Stimulated activated CD8-positive, alpha-beta memory T cell treated with anti-CD3 and anti-CD28 coated beads, Interleukin-7, amount 100 ng/mL, for 4 hours (primary cell): ENCODE data around the gene SLC29A2.
"Not testable (repeated sequence)": the region's sequence is repeated elsewhere in the genome, so short reads cannot be mapped to it uniquely, and the experiment has no call there.

ENCODE experiments used
- DNase-seq, 2 donors: peaks; one replicate each; pipeline ENCODE4 v3.0.0-alpha.2; 2020; ENCODE audit warnings: low read depth in 2 of 2

SLC29A2 gene

DNA sequence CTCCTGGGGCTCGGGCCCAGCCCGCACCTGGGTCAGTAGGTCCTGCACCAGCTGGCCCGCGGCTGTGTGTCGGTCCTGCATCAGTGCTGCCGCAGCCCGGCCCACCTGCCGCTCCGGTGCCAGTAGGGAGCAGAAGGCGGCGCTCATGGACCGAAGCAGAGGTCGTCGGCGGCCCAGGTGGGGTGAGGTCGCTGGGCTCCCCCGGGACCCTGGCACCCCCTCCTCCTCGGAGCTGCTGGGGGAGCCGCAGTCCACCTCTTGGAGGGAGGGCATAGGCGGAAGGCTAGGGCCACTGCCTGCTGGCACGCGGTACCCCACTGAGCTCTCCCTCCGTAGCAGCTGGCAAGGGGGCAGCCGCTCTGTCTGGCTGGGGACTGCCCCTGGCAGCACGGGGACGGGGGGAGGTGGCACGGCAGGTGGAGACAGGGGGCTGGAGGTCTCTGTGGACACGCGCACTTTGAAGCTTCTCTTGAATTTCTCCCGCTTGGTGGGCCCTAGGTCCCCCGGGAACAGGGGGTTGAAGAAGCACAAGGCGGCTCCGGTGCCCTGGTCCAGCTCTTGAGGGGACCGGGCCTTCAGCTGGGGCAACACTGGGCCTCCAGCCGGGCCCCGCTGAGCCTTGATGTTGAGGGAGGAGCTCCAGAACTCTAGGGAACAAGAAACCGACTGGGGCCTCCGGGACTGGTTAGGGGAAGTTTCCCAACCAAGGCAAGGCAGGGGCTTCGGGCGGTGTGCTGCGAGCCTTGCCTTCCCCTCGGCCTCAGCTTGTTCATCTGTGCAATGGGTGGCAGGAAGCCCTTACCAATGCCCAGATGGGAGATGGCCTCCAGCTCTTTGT is 36.7 kb downstream of the SLC29A2 start:
- no peak for DNase-seq

DNA sequence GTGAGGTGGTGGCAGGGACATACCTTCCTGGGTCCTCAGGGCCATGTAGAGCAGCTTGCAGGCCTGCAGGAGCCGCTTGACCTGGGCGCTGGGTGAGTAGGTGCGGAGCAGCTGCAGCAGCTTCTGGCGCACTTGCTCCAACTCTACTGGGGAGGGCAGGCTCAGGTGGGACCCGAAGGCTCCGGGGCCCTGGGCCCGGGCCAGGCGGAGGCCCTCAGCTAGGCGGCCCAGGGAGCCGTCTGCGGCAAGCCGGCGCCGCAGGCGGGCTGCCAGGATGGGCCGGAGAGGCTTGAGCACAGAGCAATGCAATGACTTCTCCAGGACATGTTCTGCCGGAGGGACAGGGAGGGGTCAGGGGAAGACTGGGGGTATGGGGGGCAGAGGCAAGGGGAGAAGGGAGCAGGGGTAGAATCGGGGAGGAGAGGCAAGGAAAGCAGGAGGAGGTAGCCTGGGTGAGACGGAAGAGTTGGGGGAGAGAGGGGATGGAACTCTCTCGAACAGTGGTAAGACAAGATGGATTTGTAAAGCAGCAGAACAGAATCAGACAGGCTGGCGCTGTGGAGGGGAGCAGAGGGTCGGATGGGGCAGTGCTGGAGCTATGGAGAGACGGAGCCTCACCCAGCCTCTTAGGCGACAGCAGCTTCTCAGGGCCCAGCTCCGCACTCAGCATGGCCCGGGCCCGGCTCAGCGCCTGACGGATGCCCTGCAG is 37.5 kb downstream of the SLC29A2 start:
- DNase-seq, result no peak

DNA sequence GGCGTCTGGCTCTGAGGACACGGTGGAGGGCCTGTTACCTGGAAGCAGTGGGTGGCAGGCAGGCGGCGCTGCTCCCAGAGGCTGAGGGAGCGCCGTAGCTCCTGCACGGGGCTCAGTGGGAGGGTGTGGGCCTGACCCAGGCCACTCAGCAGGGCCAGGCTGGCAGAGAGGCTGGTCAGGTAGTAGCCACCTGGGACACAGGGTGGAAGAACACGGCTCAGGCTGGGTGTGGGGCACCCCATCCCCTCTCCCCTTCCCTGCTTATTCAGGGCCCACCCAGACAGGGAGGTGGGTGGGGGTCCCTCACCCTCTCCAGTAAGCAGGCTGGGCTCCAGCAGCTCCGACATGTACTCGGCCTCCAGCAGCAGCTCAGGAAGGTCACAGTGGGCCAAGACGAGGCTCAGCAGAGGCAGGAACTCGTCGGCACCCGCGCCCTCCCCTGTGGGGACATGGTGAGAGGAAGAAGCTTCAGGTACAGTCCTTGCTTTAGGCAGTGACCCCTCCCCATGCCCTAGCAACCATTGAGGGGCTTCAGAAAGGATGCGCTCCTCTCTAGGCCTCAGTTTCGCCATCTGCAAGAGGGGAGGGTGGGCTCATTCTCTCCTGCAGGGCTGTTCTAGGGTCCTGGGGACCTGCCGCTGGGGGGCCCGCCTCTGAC is 38.2 kb downstream of the SLC29A2 start:
- no peak for DNase-seq

DNA sequence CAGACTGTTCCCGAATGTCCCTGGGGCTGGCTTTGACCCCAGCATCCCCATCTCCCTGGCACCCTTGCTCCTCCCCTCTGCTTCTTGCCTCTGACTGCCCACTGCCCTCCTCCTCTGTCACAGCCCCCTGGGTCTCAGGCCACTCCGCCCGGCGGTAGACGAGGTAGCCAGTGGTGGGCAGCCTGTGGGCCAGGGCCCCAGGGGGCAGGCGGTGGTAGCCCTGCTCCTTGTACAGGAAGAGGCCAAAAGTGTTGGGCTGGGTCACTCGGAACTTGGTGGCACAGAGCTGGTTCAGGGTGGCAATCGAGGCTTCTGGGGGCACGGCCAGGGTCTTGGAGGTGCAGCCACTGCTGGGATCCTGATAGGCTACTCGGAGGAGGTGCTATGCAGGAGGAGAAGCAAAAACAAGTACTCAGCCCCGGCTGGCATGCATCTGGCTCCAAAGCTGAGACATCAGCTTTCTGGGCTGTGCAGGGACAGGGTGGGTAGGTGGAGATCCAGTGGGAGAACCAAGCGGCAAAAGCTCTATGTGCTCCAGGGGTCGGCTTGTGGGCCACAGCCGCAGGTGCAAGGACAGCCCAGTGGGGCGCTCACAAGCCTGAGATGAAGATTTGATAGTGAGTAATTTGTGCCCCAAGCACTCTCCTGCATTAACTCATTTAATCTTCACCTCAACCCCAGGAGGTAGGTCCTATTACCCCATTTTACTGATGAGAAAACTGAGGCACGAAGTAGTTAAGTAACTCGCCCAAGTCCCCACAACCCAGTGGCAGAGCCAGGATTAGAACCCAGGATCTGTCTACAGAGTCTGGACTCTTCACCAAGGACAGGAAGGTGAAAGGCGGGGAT is 39.0 kb downstream of the SLC29A2 start:
- no peak for DNase-seq

DNA sequence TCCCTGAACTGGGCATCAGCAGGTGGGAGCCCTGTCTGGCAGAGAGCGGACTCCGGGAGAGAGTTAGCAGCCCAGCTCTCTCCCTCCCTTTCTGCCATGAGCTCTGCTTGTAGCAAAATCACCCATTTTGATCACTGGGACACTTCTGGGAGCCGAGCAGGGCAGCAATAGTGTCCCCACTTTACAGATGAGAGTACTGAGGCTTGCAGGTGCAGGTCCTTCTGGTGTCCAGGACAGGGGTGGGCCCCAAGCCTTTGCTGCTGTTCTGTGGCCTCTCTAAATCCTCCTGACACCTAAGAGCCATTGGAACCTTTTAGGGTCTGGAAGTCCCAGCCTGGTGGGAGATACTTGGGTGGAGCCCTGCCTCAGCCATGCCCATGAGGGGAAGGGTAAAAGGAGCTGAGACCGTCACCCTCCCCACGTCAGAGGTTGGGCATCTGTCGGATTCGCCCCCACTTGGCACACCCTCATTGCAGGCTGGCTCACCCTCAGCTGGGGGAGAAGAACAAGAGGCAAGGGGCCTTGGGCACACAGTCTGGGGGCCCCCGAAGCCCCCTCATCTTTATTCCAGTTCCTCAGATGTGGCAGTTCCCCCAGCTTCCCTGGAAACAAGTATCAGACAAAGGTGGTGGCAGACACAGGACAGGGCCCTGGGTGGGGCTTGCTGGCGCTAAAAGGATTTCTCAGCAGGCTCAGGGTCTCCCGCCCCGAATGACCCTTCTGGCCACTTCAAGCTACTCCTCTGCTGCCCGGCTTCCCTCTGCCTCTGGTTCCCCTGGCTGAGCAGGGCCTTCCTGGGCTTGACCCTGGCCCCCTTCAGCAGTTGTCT is 39.8 kb downstream of the SLC29A2 start:
- DNase-seq, result no peak

DNA sequence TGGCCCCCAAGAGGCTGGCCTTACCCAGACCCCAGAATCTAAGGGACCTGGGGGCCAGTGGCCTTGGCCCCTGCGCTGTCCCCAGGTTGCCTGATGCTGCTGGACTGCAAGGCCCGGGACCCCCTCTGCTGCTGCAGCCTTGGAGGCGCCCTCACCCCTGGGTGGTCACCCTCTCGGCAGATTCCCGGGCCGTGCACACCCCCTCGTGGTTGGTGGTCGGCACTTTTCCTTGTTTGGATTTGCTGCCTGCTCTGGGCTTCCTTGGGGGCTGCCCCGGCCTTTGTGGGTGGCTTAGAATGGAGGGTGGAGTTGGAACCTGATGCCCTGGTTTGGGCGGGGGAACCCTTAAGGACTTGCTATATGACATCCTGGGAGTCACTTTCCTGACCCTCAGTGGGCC is 40.6 kb downstream of the SLC29A2 start:
- DNase-seq, result no peak

DNA sequence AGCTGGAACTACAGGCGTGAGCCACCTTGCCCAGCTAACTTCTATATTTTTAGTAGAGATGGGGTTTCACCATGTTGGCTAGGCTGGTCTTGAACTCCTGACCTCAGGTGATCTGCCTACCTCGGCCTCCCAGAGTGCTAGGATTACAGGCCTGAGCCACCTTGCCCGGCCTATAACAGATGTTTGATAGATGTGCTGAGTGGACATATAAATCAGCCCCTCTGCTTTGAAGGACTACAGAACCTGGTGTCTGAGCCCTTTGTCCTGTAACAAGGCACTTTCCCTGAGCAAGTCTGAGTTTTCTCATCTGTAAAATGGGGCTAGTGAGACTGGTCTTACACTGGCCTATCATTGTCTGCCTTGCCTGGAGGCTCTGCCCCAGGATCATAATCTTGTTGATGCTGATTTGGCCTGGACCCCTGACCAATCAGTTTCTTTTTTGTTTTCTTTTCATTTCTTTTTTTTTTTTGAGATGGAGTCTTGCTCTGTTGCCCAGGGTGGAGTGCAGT is 42.3 kb downstream of the SLC29A2 start:
- no peak for DNase-seq

DNA sequence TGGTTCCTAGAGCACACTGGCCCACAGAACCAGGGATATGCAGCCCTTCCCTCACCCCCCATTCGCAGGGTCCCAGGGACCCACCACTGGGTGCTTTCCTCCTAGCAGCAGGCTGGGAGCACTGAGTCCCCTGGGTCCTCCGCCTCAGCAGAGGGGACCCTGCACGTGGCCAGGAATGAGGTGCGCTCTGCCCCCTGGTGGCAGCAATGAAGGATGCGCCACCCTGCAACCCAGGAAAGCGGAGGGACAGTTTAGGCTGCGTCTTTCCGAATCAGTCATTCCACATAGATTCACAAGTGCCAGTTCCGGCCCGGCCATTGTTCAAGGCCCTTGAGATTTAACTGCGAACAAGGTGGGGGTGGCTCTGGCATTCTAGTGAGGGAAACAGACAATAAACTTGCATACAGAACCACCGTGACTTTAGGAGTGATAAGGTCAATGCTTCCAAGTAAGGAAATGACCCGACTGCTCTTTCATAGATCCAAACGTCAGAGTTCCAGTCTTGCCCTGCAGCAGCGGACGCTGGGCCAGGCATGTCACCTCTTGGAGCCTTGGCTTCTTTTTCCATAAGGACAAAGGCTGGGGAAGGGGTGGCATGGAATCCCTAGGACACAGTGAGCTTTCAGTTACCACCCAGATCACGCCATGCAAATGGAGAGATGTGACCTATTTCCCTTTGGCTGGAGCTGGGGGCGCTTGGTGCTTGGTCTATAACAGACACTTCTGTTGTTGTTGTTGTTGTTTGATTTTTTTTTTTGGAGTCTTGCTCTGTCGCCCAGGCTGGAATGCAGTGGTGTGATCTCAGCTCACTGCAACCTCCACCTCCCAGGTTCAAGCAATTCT is 43.0 kb downstream of the SLC29A2 start:
- peak; percentile 56 to 68 for DNase-seq

DNA sequence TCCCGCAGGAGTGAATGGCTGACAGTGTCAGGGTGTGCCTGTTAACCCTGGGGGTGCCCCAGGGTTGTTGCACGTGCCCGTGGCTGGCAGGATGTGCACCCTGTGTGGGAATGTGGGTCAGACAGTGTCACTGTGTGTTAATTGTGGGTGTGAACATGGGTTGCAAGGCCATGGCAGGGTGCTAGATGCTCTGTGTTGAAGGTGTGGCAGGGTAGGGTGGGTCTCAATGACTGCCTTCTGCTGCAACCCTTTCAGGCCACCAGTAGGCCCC is 43.6 kb downstream of the SLC29A2 start:
- peak; percentile 26 to 32 for DNase-seq

DNA sequence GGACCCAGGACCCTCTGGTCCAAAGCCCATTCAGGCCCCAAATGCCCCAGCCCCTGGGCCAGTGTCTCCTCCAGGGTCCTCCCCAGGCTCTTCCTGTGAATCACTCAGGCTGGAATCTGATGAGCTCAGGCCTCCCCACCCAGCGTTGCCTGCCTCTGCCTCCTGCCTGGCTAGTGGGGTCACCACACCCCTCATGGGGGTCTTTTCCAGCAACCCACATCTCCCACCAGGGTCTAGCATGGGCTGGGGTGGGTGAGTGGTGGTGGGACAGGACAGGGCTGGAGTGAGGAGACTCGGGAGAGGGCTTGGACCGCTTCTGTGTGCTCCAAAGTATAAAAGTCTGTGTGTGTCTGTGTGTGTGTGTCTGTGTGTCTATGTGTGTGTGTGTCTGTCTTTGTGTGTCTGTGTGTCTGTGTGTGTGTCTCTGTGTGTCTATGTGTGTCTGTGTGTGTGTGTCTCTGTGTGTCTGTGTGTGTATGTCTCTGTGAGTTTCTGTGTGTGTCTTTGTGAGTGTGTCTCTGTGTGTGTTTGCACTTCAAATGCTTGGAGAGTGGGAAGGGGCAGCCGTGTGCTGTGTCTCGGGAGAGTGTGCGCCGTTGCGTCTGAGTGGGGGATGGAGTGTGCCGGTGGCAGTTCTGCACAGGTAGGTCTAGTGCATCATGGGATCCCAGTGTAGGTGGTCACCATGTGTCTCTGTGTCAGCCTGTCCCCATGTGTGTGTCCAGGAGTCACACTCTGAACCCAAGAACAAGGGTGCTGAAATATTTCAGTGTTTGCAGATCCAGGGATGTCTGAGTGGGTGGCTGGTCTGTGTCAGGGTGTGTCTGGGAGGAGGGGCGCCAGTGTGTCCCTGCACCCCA is 44.2 kb downstream of the SLC29A2 start:
- no peak for DNase-seq

DNA sequence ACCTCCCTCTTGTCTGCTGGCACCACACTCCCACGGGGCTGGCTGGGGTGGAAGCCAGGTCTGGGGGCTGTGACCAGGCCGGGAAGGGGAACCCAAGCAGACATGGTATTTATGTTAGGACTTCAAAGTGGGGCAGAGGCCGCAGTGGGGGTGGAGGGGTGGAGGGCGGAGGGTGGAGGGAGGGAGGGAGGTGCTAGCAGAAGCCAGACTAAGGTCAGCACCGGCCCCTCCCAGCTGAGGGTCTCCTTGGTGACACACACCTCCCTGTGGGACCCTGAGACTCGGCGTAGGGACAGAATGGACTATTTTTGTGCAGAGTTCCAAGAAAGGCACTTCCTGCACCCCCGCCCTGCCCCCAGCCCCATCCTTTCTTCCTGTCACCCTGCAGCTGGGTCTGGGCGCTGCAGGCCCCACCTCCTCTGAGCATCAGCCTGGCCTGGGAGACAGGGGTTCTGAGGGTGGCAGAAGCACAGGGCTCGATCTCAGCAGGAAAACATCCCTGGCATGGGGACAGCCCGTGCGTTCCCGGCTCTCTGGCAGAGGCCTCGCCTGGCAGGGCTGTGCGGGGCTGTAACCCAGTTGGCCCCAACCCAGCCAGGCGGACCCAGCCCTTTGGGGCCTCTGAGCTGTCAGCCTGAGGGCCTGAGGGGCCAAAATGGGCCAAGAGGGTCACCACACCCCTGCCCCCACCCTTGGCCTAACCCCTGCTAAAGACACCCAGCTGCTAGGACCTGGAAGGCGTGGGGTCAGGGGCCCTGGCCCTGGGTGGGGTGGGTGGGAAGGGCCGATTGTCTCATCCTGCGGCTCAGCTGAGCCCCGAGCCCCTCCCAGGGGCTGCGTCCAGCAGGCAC is 45.1 kb downstream of the SLC29A2 start:
- peak in 1 of 2 donors; percentile 39 for DNase-seq

DNA sequence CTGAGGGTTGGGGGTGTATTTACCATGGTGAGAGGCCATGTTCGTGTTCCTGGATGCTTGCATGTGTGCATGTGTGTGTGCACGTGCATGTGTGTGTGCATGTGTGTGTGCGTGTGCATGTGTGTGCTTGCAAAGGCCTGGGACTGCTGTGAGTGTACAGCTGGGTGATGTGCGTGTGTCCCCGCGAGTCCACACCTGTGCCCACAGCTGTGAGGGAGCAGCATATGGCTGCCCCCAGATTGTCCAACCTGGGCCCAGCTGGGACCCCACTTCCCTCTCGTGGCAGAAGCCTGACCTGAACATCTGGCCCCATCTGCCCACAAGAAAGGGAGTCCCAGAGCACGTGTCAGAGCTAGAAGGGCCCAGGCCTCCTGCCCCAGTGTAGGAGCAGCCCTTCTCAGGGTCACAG is 46.3 kb downstream of the SLC29A2 start:
- no peak for DNase-seq

DNA sequence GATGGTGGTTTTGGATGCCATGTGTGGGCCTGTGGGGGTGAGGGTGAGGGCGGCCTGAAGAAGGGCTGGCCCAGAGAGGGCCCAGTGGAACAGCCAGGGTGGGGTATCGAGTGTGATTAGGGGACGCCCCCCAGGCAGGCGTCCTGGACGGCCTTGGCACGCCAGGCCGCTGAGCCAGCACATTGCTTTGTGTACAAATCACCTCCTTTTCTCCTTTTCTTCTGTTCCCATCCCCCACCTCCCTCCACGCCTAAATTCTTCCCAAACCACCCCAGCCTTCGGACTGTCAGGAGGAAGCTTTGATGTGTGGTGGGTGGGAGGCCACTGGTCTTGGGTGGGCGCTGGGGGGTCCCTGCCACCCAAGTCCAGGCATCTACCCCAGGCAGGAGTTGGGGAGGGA is 46.9 kb downstream of the SLC29A2 start:
- no peak for DNase-seq

DNA sequence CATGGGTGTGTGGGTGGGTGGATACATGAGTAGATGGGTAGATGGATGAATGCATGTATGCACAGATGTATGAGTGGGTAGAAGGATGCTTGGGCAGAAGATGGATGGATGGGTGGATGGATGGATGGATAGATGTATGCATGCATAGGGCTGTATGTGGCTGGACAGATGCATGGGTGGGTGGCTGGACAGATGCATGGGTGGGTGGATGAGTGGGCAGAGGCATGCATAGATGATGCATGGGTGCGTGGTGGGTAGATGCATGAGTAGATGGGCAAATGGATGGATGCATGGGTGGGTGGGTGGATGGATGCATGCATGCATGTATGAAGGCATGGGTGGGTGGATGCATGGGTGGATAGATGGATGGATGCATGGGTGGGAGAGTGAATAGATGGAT is 47.9 kb downstream of the SLC29A2 start:
- no peak for DNase-seq

DNA sequence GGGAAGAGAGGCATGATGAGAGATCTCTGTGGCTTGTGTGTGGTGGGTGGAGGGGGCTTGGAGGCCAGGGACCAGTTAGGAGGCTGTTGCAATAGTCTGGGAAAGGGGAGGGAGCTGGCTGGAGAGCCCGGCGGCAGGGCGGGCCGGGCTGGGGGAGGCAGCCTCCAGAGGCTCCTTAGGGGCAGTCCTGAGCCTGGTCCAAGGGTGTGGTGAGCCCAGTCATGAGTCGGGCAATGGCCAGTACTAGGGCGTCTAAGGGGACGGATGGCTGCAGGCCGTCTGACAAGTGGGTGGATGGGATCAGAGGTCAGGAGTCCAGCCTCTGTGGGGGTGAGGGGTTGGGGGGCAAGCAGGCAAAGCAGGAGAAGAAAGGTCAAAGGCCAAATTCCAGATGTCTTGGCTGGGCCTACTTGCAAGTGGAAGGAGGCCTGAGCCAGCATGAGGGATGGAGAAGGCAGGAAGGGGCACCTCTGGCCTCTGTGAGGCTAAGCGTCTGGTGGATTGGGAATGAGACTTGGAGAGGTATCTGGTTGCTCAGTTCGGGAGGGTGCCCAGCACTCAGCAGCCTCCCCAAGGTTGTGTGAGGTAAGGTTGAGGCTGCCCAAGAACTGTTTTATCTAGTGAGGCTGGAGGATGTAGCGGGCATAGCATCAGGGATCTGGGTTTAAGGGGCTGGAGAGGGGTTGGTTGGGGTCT is 48.7 kb downstream of the SLC29A2 start:
- DNase-seq, result no peak

DNA sequence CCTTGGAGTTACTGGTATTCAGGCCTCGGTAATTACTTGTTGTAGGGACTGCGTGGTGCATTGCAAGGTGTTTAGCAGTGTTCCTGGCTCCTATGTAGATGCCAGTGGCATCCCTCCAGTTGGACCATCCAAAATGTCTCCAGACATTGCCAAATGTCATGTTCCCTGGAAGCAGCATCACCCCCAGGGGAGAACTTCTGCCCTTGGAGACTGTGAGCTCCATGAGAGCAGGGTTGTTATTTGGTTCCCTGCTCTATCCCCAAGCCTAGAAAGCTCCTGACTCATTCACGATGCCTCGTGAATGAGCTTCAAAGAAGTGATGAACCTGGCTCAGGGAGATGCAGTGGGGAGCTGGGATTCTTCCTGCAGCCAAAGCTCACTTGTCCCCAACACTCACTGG is 50.0 kb downstream of the SLC29A2 start:
- no peak for DNase-seq

DNA sequence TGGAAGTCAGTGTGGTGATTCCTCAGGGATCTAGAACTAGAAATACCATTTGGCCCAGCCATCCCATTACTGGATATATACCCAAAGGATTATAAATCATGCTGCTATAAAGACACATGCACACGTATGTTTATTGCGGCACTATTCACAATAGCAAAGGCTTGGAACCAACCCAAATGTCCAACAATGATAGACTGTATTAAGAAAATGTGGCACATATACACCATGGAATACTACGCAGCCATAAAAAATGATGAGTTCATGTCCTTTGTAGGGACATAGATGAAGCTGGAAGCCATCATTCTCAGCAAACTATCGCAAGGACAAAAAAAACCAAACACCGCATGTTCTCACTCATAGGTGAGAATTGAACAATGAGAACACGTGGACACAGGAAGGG is 50.8 kb downstream of the SLC29A2 start:
- DNase-seq, result not testable (repeated sequence)
